Heart left ventricle (tissue), 13 donors: ENCODE data around the gene SMTNL2.

ENCODE experiments used
- CTCF ChIP-seq, 12 donors: fragments of 200-600 bp; sonication (generic) in 4 of 12; IDR thresholded peaks; one replicate each; pipeline versions ENCODE4 v1.5.0 to v1.8.0; 2018 to 2022; ENCODE audit warnings: antibody characterized with exemption in 12 of 12, mild to moderate bottlenecking in 5 of 12
- POLR2A ChIP-seq, 2 donors: fragments of 450-650 bp; IDR thresholded peaks; one replicate each; pipeline ENCODE4 v1.6.1; 2017; ENCODE audit warnings: antibody characterized with exemption in 2 of 2, mild to moderate bottlenecking in 2 of 2, moderate library complexity in 2 of 2
- donor health status: ischemic (EF 13 %, LVEDD 7.1; RV severe dilation, severe dysfunction).
- donor health status: DM: no; HTN: yes; CAD: no.
- donor health status: DM: no; HTN: no; CAD: no.
- donor health status: ischemic (EF 25% LVEDD 6.9; RV normal size, moderate dysfunction).
- donor health status: ischemic (EF 25% LVEDD 5.7; RV mildly dilated, moderate dysfunction).
- donor health status: ischemic (EF 35%, LVEDD 5.7; RV mildly dilated, moderate dysfunction).
- donor health status: nonischemic (EF 11% LVEDD 7.7; RV severe dilation, severe dysfunction).
- donor health status: DM: yes; HTN: yes; CAD: no.
- donor health status: PGD.
- donor health status: ischemic (EF 29% LVEDD 5.4; RV normal size, mild dysfunction).
- donor health status: nonischemic (EF 23%, LVEDD 6.1; RV moderate dilation, normal function).

- TF ChIP-seq CTCF (IDR thresholded peaks at IDR 0.05): no peak
- no peak for TF ChIP-seq POLR2A (IDR thresholded peaks at IDR 0.05)
Observed at GRCh38 chr17:4551141-4551540, 33.2 kb upstream of the SMTNL2 start.
